ENCODE data around the gene CATSPER1.

Gene CATSPER1

DNA sequence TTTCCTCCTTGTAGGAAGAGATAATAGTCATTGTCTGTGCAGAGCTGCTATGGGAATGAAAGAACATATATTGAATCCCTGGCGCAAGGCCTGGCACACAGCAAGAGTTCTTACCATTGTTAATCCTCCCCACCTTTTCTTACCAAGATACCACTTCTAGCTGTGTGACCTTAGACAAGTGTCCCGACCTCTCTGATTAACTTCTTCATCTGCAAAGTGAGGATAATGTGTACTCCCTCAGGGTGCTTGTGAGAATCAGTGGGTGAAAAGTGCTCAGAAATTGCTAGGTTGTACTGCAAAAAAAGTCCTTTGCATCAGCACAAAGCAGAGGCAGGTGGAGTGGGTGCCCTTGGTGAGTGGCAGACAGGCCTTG lies 18.2 kb downstream of the CATSPER1 start:
- no peak for FAIRE-seq
- no peak for DNase-seq (ENCODE audit: insufficient read length, low spot score)
- TF ChIP-seq POLR2A (IDR thresholded peaks at IDR 0.05; ENCODE audit: low read depth, low read length) = no peak

DNA sequence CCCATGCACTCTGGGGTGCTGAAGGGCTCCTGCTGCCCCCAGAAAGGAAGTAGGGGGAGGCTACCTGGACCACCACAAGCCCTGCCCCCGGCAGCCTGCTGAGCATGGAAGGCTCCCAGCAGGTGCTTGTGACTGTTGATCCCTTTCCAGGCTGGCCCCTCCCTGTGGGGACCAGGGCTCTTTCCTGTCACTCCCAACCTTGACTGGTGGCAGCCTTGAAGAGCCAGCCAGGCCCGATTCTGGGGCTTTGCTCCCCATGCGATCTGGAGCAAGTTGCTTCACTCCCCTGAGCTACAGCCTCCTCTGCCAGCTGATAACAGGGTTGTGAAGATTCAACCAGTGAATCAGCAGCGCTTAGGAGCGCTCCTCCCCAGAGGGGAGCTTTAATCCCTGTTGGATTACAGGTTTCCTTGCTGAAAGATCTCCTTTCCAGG lies 19.1 kb downstream of the CATSPER1 start:
- no peak for TF ChIP-seq POLR2A (IDR thresholded peaks at IDR 0.05; ENCODE audit: low read depth, low read length)
- FAIRE-seq = no peak

DNA sequence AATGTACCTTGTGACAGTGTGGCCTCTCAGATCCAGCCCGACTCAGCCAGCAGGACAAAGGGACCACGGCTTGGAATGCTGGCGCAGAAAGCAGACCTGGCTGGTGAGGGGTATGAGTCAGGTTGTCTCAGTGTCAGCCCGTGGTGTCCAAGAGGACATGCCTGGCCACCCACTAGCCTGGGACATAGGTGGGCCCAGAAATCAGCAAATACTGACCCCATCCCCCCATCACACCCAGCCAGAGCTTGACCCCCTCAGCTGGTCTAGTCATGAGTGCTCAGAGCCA lies 19.4 kb downstream of the CATSPER1 start:
- DNase-seq (ENCODE audit: insufficient read length, low spot score) (no peak), FAIRE-seq (no peak)

More for the DNA sequence above, 19.1 kb downstream of the CATSPER1 start:
- DNase-seq (ENCODE audit: insufficient read length, low spot score) = no peak

DNA sequence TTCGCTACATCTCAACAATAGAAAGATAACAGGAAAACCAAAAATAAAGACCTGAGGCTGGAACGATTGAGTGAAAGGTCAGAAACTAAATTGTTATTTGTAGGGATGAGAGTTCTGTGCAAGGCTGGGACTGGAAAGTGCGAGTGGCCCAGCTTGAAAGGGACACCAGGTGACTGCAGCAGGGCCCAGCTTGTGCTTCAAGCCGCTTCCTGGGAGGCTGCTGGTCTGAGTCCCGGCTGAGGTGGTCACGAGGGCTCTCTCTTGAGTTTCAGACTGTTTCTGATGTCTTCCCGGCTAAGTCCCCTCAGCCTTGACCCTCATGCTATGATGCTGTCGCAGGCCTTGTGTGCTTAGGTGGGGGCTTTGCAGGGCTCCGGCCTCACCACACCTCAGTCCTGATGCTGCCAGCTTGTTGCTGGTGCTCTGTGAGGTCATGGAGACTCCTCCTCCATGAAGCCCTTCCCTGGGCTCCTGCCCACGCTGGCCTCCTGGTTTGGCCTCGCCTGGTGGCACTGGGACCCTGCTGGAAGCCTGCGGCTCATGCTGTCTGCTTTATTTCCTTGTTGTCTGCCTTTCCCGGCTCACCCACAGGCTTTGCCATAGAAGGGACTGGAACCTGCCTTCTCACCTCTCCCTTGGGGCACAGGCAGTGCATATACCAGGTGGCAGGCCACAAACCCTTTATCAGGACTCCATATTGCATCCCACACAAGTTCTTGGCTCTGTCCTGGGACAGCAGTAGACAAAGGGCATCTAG lies 20.0 kb downstream of the CATSPER1 start:
- no peak for DNase-seq (ENCODE audit: insufficient read length, low spot score)
- TF ChIP-seq POLR2A (IDR thresholded peaks at IDR 0.05; ENCODE audit: low read depth, low read length) = peak; percentile 5; the same call in 1 of the 2 replicates
- FAIRE-seq = no peak

More for the DNA sequence above, 19.4 kb downstream of the CATSPER1 start:
- TF ChIP-seq POLR2A (IDR thresholded peaks at IDR 0.05; ENCODE audit: low read depth, low read length) = 0 out of 2 replicates have a peak, but pooled peaks have one; percentile 6

DNA sequence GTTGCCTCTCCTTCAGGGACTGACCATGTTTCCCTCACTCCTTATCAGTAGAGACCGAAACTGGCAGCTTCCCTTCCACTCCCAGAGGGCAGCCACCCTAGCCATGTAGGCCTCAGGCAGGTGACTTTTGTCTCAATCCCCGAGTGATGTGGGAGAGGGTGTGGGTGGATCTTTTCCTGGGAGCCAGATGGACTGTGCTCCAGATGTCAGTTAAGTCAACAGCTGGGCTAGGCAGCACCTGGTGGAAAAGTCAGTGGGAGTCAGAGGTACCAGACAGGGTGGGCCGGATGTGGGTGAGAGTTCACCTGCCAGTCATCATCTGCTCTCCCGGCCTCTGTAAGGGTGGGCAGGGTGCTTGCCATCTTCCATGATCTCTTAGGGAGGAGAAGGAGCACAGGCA lies 22.1 kb downstream of the CATSPER1 start:
- FAIRE-seq = no peak
- TF ChIP-seq POLR2A (IDR thresholded peaks at IDR 0.05; ENCODE audit: low read depth, low read length) = no peak
- DNase-seq (ENCODE audit: insufficient read length, low spot score) = no peak

DNA sequence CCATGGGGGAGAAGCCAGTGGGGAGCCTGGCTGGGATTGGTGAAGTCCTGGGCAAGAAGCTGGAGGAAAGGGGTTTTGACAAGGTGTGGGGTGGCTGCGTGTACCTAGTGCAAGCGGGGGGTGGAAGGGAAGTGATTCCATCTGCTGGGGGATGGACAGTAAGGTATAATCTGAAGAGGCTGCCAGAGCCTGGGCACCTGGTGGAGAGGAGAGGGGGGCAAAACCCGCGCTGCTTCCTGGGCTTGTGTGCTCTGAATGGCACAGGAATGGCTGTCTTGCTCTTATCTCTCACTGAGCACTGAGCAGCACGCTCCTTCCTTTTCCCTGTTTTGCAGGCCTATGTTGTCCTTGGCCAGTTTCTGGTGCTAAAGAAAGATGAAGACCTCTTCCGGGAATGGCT lies 23.0 kb downstream of the CATSPER1 start:
- no peak for TF ChIP-seq POLR2A (IDR thresholded peaks at IDR 0.05; ENCODE audit: low read depth, low read length)
- no peak for FAIRE-seq
- no peak for DNase-seq (ENCODE audit: insufficient read length, low spot score)

DNA sequence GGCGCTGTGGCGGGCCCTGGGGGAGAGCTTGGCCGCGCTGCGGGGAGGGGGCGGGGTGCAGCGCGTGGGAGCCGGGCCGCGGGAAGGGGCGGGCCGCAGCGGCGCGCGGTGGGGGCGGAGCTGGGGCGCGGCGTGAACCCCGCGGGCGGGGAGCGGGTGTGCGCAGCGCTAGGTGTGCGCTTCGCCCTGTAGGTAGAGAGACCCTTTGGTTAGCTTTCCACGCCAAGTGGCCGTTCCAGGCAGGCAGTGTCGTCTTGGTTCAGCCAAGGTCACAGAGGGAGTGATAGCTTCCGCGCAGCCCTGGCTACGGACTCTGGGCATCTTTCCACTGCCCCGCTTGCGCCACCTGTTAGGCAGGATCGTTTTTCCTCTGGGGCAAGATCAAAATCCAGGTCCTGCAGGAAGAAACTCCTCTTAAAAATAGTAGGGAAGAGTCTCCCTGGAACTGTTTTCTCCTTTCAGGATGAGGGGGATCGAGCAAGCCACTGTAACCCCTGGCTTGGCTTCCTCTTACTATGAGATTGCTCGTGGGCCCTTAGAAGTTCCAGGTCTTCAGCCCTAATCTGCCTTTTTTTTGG lies 23.5 kb downstream of the CATSPER1 start:
- peak; percentile 26; the same call in 1 of the 2 replicates for TF ChIP-seq POLR2A (IDR thresholded peaks at IDR 0.05; ENCODE audit: low read depth, low read length)
- no peak for FAIRE-seq
- no peak for DNase-seq (ENCODE audit: insufficient read length, low spot score)

DNA sequence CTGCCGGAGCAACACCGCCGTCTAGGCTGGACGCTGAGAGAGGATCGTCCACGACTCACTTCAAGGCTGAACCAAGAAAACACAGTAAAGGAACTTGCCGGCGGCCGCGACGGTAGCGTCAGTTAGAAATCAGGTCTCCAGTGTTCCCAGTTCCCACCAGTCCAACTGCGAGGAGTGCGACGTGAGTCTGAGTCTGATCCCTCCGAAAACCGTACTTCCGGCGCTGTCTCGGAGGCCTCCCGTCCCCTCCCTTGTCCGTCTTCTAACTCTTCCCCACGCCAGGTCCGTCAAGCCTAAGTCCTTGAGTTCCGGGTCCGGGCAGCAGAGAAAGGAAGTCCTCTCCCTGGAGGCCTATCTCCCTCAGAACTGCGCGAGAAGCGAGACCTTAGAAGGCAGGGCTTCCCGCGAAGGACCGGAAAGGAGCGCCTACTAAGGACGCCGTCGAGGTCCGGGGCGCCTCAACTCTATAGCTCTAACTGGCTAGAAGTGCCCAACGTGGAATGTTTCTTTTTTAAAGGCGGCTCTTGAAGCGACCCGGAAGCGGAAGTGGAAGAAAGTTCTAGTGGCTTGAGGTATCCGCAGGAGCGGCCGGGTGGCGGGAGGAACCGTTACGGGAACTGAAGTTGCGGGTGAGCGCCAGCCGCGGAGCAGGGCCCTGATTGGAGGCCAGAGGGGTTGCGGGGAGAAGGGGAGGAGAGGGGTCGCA lies 24.2 kb downstream of the CATSPER1 start, which contains the start of the genes BANF1 and EIF1AD:
BANF1 (plus strand) TSS at position 562 of the 706 bp plus-strand sequence. CDS start 748 bp downstream, outside the sequence.
EIF1AD (minus strand) TSS at position 216 of the 706 bp plus-strand sequence. CDS start 1,768 bp downstream, outside the sequence.
- DNase-seq (ENCODE audit: insufficient read length, low spot score) (peak; percentile 83), FAIRE-seq (no peak)
- peak; percentile 91 for TF ChIP-seq POLR2A (IDR thresholded peaks at IDR 0.05; ENCODE audit: low read depth, low read length)

DNA sequence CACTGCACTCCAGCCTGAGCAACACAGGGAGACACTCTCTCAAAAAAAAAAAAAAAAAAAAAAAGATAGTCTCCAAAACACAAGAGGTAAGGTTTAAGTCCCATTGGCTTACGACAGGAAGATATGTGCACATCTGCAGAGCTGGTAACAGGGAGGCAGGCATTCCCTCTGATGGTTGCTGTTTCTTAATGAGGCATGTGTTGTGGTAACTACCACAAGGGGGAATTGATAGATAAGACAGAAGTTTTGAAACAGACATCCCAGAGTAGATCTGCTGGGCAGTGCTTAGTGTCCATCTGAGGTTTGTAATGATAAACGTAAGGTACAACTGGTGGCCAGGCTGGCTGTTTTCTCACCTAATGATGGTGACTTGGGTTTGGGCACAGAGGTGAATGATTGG lies 29.0 kb downstream of the CATSPER1 start:
- TF ChIP-seq POLR2A (IDR thresholded peaks at IDR 0.05; ENCODE audit: low read depth, low read length) = no peak
- DNase-seq (ENCODE audit: insufficient read length, low spot score) (no peak), FAIRE-seq (no peak)

DNA sequence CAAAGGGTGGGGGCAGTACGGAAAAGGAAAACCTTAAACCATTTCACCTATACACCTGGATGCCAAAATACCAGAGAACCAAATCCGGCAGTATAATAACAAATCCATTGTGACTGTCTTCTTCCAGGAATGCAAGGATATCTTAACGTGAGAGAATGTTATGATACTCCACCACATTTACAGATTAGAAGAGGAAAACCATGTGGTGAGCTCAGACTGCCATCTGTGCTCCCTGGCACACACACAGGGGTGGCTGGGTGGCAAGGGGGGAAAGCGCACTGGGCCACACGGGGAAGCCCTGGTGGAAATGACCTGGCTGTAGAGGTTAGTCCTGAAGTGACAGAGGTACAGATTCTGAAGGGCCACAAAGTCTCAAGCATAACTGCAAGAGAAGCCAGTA lies 34.2 kb downstream of the CATSPER1 start:
- FAIRE-seq (no peak), DNase-seq (ENCODE audit: insufficient read length, low spot score) (no peak)
- no peak for TF ChIP-seq POLR2A (IDR thresholded peaks at IDR 0.05; ENCODE audit: low read depth, low read length)

DNA sequence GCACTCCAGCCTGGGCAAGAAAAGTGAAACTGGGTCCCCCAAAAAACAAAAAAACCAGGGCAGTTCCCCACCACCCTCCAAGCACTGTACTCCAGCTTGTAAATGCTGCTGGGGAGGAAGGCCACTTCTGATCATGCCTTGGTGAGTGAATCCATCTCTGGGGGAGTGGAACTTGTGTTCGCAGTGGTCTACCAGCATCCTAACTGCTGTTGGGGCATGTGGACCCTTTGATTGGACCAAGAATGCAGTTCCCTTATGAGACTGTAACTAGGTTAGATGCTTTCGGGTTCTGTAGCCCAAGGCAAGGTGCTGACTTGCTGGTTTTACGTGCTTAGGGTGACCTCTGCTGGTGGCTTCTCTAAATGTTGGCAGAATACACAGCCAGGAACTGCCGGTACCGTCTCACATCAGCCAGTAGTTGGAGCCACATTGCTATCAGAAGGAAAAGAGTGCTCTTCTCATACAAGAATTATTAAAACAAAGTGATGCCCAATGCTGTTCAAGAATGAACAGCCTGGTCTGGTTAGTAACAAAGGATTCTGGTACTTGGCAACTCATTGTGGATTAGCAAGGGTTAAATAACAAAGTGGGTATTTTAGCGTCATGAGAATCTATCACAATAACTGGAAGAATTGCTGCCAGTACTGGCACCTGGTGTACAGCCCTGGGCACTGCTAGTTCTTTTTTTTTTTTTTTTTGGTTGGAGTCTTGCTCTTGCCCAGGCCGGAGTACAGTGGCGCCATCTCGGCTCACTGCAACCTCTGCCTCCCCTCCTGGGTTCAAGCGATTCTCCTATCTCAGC lies 37.3 kb downstream of the CATSPER1 start:
- FAIRE-seq (peak; percentile 70), DNase-seq (ENCODE audit: insufficient read length, low spot score) (peak; percentile 79)
- no peak for TF ChIP-seq POLR2A (IDR thresholded peaks at IDR 0.05; ENCODE audit: low read depth, low read length)

DNA sequence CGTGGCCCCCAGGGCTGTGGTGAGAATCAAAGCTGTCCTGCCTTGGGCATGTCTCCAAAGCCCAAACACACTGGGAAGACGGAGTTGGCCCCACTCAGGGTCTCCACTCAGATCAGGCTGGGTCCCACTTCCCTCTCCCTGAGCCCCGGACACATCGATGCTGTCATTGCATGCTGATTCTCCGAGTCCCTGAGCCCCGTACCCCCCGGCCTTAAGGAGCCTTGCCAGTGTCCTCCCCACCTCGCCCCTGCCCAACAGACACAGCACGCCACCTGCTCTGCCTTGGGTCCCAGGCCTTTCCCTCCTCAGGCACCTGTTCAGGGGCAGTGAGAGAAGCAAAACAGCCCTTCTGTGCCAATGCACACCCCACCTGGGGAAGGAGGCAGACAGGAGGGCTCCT lies 38.9 kb downstream of the CATSPER1 start:
- TF ChIP-seq POLR2A (IDR thresholded peaks at IDR 0.05; ENCODE audit: low read depth, low read length) = no peak
- no peak for DNase-seq (ENCODE audit: insufficient read length, low spot score)
- no peak for FAIRE-seq

DNA sequence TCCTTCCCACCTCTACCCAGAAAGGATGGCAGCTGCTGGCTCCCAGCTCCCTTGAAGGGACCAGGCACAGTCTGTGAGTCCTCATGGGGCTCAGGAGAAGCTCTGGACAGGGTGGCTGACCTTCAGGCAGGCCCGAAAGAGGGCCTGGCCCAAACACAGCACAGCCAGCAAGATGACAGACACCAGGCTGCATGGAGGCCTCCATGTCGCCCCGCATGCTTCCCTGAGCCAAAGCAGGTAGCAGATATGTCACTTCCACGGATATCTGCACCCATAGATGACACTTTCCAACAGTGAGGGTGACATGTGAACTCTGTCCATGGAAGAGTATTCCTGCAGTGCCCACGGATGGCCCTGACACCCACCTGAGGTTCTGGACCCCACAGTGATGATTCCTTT lies 42.7 kb downstream of the CATSPER1 start:
- FAIRE-seq (no peak), DNase-seq (ENCODE audit: insufficient read length, low spot score) (no peak)
- no peak for TF ChIP-seq POLR2A (IDR thresholded peaks at IDR 0.05; ENCODE audit: low read depth, low read length)

All from H54 (cell line).